ENCODE measurements around the gene AP1B1.

Gene AP1B1

GRCh38 chr22:29291215-29291614 lies 97.2 kb downstream of the AP1B1 start:
- FAIRE-seq: no peak

GRCh38 chr22:29290061-29290460 lies 98.3 kb downstream of the AP1B1 start:
- no peak for FAIRE-seq

GRCh38 chr22:29288837-29289236 lies 99.5 kb downstream of the AP1B1 start:
- FAIRE-seq: no peak

GRCh38 chr22:29284196-29284595 lies 104.2 kb downstream of the AP1B1 start:
- no peak for FAIRE-seq

GRCh38 chr22:29277927-29278326 lies 110.4 kb downstream of the AP1B1 start:
- no peak for FAIRE-seq

All from colon (tissue), 2 donors.